GM18858 (cell line): ENCODE measurements around the gene CASQ1.

Experiments
- ATAC-seq: cut with Tn5 transposase; IDR thresholded peaks from one replicate; pipeline ENCODE4 v1.9.1; 2021; ENCODE audit not compliant: unreplicated experiment

CASQ1 gene

GRCh38 chr1:160204526-160205241 lies 14.3 kb downstream of the CASQ1 start:
- peak; percentile 54 for ATAC-seq

- ATAC-seq: no peak
Measured at GRCh38 chr1:160205242-160206035, 15.1 kb downstream of the CASQ1 start, which contains the start of gene PEA15. PEA15 (plus strand) TSS chr1:160205384; CDS start chr1:160211545, 6,161 bp downstream.

- ATAC-seq: no peak
Measured at GRCh38 chr1:160206036-160206389, 15.6 kb downstream of the CASQ1 start.

GRCh38 chr1:160206421-160207117 lies 16.2 kb downstream of the CASQ1 start:
- no peak for ATAC-seq

- no peak for ATAC-seq
Measured at GRCh38 chr1:160207118-160207650, 16.8 kb downstream of the CASQ1 start.

- ATAC-seq: no peak
Measured at GRCh38 chr1:160207771-160208556, 17.6 kb downstream of the CASQ1 start.

GRCh38 chr1:160208557-160209320 lies 18.4 kb downstream of the CASQ1 start:
- ATAC-seq: no peak

- no peak for ATAC-seq
Measured at GRCh38 chr1:160209321-160210046, 19.1 kb downstream of the CASQ1 start.

GRCh38 chr1:160210561-160210960 lies 20.2 kb downstream of the CASQ1 start:
- ATAC-seq: no peak

- ATAC-seq: no peak
Measured at GRCh38 chr1:160211046-160211790, 20.8 kb downstream of the CASQ1 start.

- ATAC-seq: no peak
Measured at GRCh38 chr1:160214481-160215140, 24.2 kb downstream of the CASQ1 start.

GRCh38 chr1:160216301-160216700 lies 25.9 kb downstream of the CASQ1 start:
- no peak for ATAC-seq

- ATAC-seq: no peak
Measured at GRCh38 chr1:160217481-160218051, 27.2 kb downstream of the CASQ1 start.

- ATAC-seq: no peak
Measured at GRCh38 chr1:160219062-160219929, 28.9 kb downstream of the CASQ1 start.

GRCh38 chr1:160220301-160220700 lies 29.9 kb downstream of the CASQ1 start:
- no peak for ATAC-seq

- ATAC-seq: no peak
Measured at GRCh38 chr1:160221089-160221488, 30.7 kb downstream of the CASQ1 start.

GRCh38 chr1:160222546-160222945 lies 32.2 kb downstream of the CASQ1 start:
- ATAC-seq: no peak
